GM19438 (cell line): ENCODE results near the gene MPIG6B.
A peak's percentile ranks its signal among the peaks of the same experiment; 100 is the strongest.

ENCODE experiments used
- ATAC-seq: cut with Tn5 transposase; IDR thresholded peaks from one replicate; pipeline ENCODE4 v1.9.1; 2021; ENCODE audit warnings: low read depth; ENCODE audit not compliant: unreplicated experiment

Gene MPIG6B

GRCh38 chr6:31720196-31720770 lies 2.9 kb upstream of the MPIG6B start:
- ATAC-seq = no peak

- ATAC-seq = no peak
Measured at GRCh38 chr6:31721351-31722020, 1.7 kb upstream of the MPIG6B start, which contains the start of gene LY6G6C. Gene LY6G6C, minus strand, starts transcription at chr6:31721746. Its CDS starts 67 bp downstream, at chr6:31721679.

DNA sequence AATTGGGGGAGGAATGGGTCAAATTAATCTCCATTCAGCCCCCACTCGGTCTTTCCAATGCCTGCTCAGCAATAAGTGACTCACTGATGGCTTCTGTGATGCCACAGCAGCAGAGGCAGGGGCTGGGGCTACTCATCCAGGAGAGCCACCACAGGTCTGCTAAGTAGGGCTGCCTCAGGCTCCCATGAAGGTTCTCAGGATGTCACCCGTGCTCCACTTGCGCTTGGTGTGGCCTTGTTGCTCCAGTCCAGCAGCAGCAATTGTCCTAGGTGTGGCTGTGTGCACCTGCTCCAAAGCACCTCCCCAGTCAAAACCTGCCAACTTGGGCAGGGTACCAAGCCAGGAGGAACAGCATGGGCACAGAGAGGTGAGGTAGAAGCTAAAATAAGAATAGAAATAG lies 1.0 kb upstream of the MPIG6B start:
- ATAC-seq = no peak

DNA sequence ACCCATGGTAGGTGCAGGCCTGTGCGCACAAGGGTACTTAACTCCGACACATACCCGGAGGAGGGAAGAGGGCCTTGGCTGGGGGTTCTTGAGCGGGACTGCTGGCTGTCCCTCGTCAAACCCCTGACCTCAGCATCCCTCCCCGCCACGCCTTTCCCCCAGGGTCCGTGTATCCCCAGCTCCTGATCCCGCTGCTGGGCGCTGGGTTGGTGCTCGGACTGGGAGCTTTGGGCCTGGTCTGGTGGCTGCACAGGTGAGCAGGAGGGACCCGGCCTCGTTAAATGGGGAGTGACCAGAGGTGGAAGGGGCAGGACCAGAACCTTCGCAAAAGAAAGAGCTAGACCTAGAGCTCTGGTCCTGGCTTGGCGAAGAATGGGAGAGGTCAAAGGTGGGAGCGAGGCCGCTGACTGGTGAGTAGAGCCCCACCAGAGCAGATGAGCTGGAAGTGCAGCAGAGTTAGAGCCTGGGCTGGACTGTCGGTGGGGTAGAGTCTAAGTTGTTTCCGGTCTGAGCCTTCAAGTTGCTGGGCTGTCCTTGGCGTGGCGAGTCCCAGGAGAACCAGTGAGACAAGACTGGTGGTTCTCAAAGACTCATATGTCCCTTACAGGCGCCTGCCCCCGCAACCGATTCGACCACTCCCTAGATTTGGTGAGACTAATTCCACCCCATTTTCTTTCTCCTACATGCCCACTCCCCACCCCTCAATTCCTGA lies 963 bp downstream of the MPIG6B start:
- ATAC-seq = no peak

- ATAC-seq = no peak
Measured at GRCh38 chr6:31725502-31726350, 2.6 kb downstream of the MPIG6B start.

- ATAC-seq = no peak
Measured at GRCh38 chr6:31727034-31727716, 4.0 kb downstream of the MPIG6B start.

GRCh38 chr6:31727717-31728671 lies 4.8 kb downstream of the MPIG6B start:
- ATAC-seq = no peak

- no peak for ATAC-seq
Measured at GRCh38 chr6:31728767-31729514, 5.8 kb downstream of the MPIG6B start, which contains the start of gene DDAH2. Gene DDAH2, minus strand, starts transcription at chr6:31729299. Its CDS starts 138 bp downstream, at chr6:31729161.

GRCh38 chr6:31729515-31729978 lies 6.4 kb downstream of the MPIG6B start:
- ATAC-seq = peak; percentile 48

DNA sequence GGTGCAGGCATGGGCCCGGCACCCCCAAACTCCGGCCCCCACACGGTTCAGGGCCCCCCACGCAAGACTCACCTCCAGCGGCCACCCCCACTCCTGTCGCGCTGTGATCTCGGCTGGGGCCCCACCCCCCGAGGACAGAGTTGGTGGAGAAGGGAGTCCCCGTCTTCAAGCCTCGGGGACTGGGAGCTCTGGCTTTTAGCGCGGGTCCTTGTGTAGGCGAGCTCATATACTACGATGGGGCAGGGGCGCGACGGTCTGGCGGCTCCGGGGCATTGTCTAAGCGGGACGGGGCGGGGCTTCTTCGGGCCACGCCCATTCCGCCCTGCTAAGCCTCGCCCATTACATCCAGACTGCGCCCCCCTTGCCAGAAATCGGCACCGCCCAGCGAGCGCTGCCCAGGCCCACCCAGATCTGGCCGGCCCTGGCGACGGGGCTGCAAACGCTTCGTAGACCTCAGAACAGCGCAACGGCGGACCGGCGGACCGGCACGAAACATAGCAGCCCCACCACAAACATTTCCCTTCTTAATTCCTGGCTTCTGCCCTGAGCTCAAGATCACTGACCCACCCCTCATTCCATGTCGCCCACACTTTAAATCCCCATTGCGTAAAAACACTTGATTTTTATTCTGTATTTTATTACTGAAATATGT lies 6.9 kb downstream of the MPIG6B start:
- peak; percentile 33 for ATAC-seq

GRCh38 chr6:31730631-31731086 lies 7.5 kb downstream of the MPIG6B start:
- ATAC-seq = no peak

DNA sequence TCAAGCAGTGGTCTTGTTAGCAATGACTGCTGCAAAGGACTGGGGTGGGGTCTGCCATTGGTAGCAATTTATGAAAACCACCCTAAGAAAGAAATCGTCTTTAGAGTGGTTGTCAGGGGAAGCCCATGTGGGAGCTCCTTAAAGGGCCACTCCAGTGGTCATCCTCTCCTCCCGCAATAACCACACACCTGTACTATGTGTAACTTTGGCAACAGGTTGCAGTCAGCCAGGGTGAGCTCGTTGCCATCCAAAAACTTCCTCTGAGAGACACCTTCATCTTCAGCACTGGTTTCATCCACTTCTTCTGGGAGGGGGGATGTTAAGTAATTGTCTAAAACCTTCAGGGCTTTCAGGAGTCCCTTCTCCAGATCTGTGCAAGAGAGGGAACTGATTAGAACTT lies 8.9 kb downstream of the MPIG6B start:
- ATAC-seq = no peak

- ATAC-seq = no peak
Measured at GRCh38 chr6:31733734-31734133, 10.6 kb downstream of the MPIG6B start.

- no peak for ATAC-seq
Measured at GRCh38 chr6:31734247-31734820, 11.2 kb downstream of the MPIG6B start.

GRCh38 chr6:31734821-31735406 lies 11.7 kb downstream of the MPIG6B start:
- ATAC-seq = no peak

DNA sequence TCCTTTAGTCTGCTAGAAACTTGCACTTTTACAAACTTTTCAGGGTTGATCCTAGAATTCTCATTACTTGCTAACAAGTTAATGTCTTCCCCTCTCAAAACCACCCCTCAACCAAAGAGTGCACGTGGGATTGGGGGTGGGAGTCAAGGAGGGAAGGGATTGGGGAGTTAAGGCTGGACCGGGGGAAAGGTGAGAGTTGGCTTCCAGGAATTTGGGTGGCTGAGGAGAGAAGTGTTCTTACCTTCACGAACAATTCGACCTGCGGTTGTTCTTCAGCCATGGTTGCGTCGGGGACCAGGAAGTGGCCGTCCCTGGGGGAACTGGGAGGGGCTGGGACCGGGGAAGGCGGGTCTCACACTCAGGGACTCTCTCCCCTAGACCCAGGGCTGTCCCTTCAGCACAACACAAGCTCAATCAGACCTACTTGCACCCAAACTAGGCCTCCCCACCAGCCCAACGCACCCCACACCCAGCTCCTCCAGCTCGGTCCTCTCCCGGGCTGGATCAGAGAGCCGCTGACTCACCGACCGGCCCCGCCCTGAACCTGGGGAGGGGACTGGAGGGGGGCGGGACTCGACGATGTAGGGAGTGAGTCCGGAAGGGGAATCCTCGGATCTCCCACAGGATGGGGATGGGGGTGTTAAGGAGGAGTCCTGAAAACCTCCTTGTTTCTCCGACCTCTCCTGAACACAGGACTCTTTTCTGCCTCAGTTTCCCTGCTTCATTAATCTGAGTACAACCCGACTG lies 13.0 kb downstream of the MPIG6B start, which contains the start of gene CLIC1:
TSS of gene CLIC1 (minus strand) at position 510 of the 747 bp plus-strand sequence. CDS start at position 280, 230 bp downstream.
- no peak for ATAC-seq
